Keratinocyte (primary cell): Measurements from ENCODE around the gene MIA. TPM values are rescaled to one million over a fixed set of nuclear protein-coding genes. Genes with fewer than 3 reads are reported as not detected.
"Not testable (repeated sequence)": the region's sequence is repeated elsewhere in the genome, so short reads cannot be mapped to it uniquely, and the experiment has no call there.

Experiments used
- DNase-seq: peaks from one replicate; pipeline ENCODE4 v3.0.0-alpha.2; 2011; ENCODE audit warnings: low read depth, missing footprints, low spot score
- FAIRE-seq: peaks from 2 replicates; lab custom pipeline; 2011; peaks lifted over from hg19 to GRCh38; lab: Jason Lieb, UNC
- H2AFZ ChIP-seq: 2 replicates; pipeline ENCODE4 v1.6.0; 2012; ENCODE audit warnings: low read length, control low read depth, inconsistent platforms; ENCODE audit not compliant: control insufficient read depth
- H3K27ac ChIP-seq: 2 replicates; pipeline ENCODE4 v1.5.1; 2011; ENCODE audit warnings: low read length; ENCODE audit not compliant: control insufficient read depth, insufficient read depth
- H3K27me3 ChIP-seq: 3 replicates; pipeline ENCODE4 v1.6.0; 2011; ENCODE audit warnings: low read length; ENCODE audit not compliant: control insufficient read depth, insufficient read depth; ENCODE audit errors: extremely low read depth
- H3K36me3 ChIP-seq, 2 experiments: 2 replicates in 1 of 2; 3 replicates in 1 of 2; pipeline ENCODE4 v1.5.1; 2011; ENCODE audit warnings: low read length in 2 of 2, mild to moderate bottlenecking in 1 of 2; ENCODE audit not compliant: control insufficient read depth in 2 of 2, insufficient read depth in 2 of 2; ENCODE audit errors: extremely low read depth in 1 of 2
- H3K4me1 ChIP-seq: 3 replicates; pipeline ENCODE4 v1.5.1; 2011; ENCODE audit warnings: low read length; ENCODE audit not compliant: control insufficient read depth, insufficient read depth; ENCODE audit errors: extremely low read depth
- H3K4me2 ChIP-seq: 3 replicates; pipeline ENCODE4 v1.6.0; 2011; ENCODE audit warnings: low read depth, low read length; ENCODE audit not compliant: control insufficient read depth, insufficient read depth; ENCODE audit errors: extremely low read depth
- H3K4me3 ChIP-seq, 3 experiments: fragments of 200-600 bp in 1 of 3; sonication (generic) in 1 of 3; 2 replicates in 2 of 3; 3 replicates in 1 of 3; pipeline ENCODE4 v1.5.1; 2011 to 2016; ENCODE audit warnings: low read length in 3 of 3, mild to moderate bottlenecking in 3 of 3, control low read depth in 2 of 3, inconsistent platforms in 1 of 3, low read depth in 1 of 3, mixed read lengths in 1 of 3, mixed run types in 1 of 3, moderate library complexity in 1 of 3; ENCODE audit not compliant: control insufficient read depth in 2 of 3, insufficient read depth in 2 of 3; ENCODE audit errors: extremely low read depth in 1 of 3
- H3K79me2 ChIP-seq: 2 replicates; pipeline ENCODE4 v1.6.0; 2012; ENCODE audit warnings: low read length; ENCODE audit not compliant: control insufficient read depth, insufficient read depth
- H3K9ac ChIP-seq: 3 replicates; pipeline ENCODE4 v1.6.0; 2011; ENCODE audit warnings: low read length; ENCODE audit not compliant: control insufficient read depth, insufficient read depth; ENCODE audit errors: extremely low read depth
- H3K9me1 ChIP-seq: 3 replicates; pipeline ENCODE4 v1.6.0; 2011; ENCODE audit warnings: low read length; ENCODE audit not compliant: control insufficient read depth, insufficient read depth; ENCODE audit errors: extremely low read depth
- H3K9me3 ChIP-seq: 2 replicates; pipeline ENCODE4 v1.5.1; 2012; ENCODE audit warnings: low read depth, low read length; ENCODE audit not compliant: control insufficient read depth
- H4K20me1 ChIP-seq: 3 replicates; pipeline ENCODE4 v1.6.0; 2011; ENCODE audit warnings: low read length; ENCODE audit not compliant: control insufficient read depth, insufficient read depth; ENCODE audit errors: extremely low read depth
- EZH2 ChIP-seq: IDR thresholded peaks from one replicate; pipeline ENCODE4 v1.6.1; 2012; ENCODE audit warnings: inconsistent platforms, mild to moderate bottlenecking, low read length, moderate library complexity
- dilution Hi-C: fragments of 300-500 bp; cut with MboI; formaldehyde crosslinking; loops from one replicate; pipeline ENCODE4 v1.7.0; 2020; ENCODE audit warnings: low sequenced_read_pairs; ENCODE audit not compliant: extremely low pct_ligation_motif_present
- polyA plus RNA-seq, 5 experiments: library from polyadenylated mRNA; depleted of rRNA in 3 of 5; stranded (reverse) in 3 of 5; stranded (forward) in 1 of 5; unstranded in 1 of 5; fragments of >200 nt; gene quantifications; 1 replicate in 1 of 5; 2 replicates in 3 of 5; 3 replicates in 1 of 5; pipeline versions ENCODE4 v1.2.1 to v1.2.3, GENCODE V29; 2011 to 2012; ENCODE audit warnings: missing spikeins in 2 of 5, low read depth in 1 of 5, low replicate concordance in 1 of 5
- TF ChIP-seq, protein P1 (sequence below), 3 experiments: IDR thresholded peaks in 1 of 3; conservative IDR thresholded peaks in 1 of 3; optimal IDR thresholded peaks in 1 of 3; 2 replicates in 2 of 3; 3 replicates in 1 of 3; pipeline versions ENCODE3 to v1.5.1; 2011; ENCODE audit warnings: low read length in 3 of 3, mild to moderate bottlenecking in 3 of 3, moderate library complexity in 2 of 3, control low read depth in 1 of 3, inconsistent platforms in 1 of 3; ENCODE audit not compliant: insufficient read depth in 2 of 3; ENCODE audit errors: extremely low read depth in 1 of 3

The MIA gene
- polyA plus RNA-seq, 1 donor (not counting 4 experiments of a cell fraction or from before 2014, with no cell fraction given) = 3.4 TPM

- dilution Hi-C loops = no loop called here
- Histone ChIP-seq H3K27me3 (no peaks in the 10 kb centered on the region), H3K79me2 (no peaks in the 10 kb centered on the region), H4K20me1 (no peaks in the 10 kb centered on the region), H3K4me2 (no peak overlapping the region), H3K9ac (no peak overlapping the region), H3K9me1 (no peaks in the 10 kb centered on the region), H3K27ac (no peak overlapping the region), H3K4me3 (no peak overlapping the region), H3K4me1 (no peaks in the 10 kb centered on the region), H3K36me3 (peaks cover 0 to 2% of the 10 kb centered on the region in 2 experiments), H3K9me3 (no peaks in the 10 kb centered on the region), H2AFZ (no peak overlapping the region)
- DNase-seq (no peak), FAIRE-seq (no peak)
- TF ChIP-seq, protein P1, sequence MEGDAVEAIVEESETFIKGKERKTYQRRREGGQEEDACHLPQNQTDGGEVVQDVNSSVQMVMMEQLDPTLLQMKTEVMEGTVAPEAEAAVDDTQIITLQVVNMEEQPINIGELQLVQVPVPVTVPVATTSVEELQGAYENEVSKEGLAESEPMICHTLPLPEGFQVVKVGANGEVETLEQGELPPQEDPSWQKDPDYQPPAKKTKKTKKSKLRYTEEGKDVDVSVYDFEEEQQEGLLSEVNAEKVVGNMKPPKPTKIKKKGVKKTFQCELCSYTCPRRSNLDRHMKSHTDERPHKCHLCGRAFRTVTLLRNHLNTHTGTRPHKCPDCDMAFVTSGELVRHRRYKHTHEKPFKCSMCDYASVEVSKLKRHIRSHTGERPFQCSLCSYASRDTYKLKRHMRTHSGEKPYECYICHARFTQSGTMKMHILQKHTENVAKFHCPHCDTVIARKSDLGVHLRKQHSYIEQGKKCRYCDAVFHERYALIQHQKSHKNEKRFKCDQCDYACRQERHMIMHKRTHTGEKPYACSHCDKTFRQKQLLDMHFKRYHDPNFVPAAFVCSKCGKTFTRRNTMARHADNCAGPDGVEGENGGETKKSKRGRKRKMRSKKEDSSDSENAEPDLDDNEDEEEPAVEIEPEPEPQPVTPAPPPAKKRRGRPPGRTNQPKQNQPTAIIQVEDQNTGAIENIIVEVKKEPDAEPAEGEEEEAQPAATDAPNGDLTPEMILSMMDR (optimal IDR thresholded peaks at IDR 0.05 in 1 of 3, IDR thresholded peaks at IDR 0.05 in 1 of 3, conservative IDR thresholded peaks at IDR 0.05 in 1 of 3; ENCODE audit: extremely low read depth in 1 of 3, insufficient read depth in 2 of 3, low read length in 3 of 3) = no peak
- no peak for TF ChIP-seq EZH2
Observed at GRCh38 chr19:40822161-40822560, 46.8 kb downstream of the MIA start.

GRCh38 chr19:40822704-40823553, 47.6 kb downstream of the MIA start:
- H3K4me3 ChIP-seq, DNase-seq, H3K4me2 ChIP-seq, FAIRE-seq, H2AFZ ChIP-seq, dilution Hi-C loops, H3K4me1 ChIP-seq, H3K36me3 ChIP-seq, H3K9me3 ChIP-seq, H3K9ac ChIP-seq, H3K27ac ChIP-seq, H4K20me1 ChIP-seq, H3K9me1 ChIP-seq, H3K27me3 ChIP-seq, H3K79me2 ChIP-seq: not testable (repeated sequence)

GRCh38 chr19:40824916-40825315, 49.6 kb downstream of the MIA start:
- not testable (repeated sequence) for H4K20me1 ChIP-seq, H3K79me2 ChIP-seq

DNA sequence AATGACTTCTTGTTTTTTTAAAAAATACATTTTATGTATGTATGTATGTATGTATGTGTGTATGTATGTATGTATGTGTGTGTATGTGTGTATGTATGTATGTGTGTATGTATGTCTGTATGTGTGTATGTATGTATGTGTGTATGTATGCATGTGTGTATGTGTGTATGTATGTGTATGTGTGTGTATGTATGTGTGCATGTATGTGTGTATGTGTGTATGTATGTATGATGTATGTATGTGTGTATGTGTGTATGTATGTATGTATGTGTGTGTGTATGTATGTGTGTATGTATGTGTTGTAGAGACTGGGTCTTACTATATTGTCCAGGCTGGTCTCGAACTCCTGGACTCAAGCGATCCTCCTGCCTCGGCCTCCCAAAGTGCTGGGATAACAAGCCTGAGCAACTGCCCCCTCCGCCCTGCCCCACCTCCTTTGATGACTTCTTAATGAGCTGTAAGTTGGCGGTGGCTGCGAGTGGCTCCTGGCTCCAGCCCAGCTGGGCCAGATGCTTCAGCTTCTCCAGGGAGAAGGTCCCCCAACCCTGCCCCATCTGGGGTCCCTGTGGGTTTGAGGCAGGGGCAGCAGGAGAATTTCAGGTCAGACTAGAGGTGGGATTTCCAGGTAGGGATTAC, 50.3 kb downstream of the MIA start:
- H3K4me2 ChIP-seq, H4K20me1 ChIP-seq, H3K9me1 ChIP-seq, H3K9ac ChIP-seq, H2AFZ ChIP-seq, H3K79me2 ChIP-seq, H3K27me3 ChIP-seq, H3K9me3 ChIP-seq, DNase-seq, dilution Hi-C loops, H3K4me1 ChIP-seq, H3K4me3 ChIP-seq, FAIRE-seq, H3K27ac ChIP-seq, H3K36me3 ChIP-seq: not testable (repeated sequence)

More at GRCh38 chr19:40824916-40825315, 49.6 kb downstream of the MIA start:
- H3K27ac ChIP-seq, H3K4me2 ChIP-seq, H3K27me3 ChIP-seq, H2AFZ ChIP-seq, H3K9ac ChIP-seq, H3K9me3 ChIP-seq, FAIRE-seq, H3K4me3 ChIP-seq, H3K36me3 ChIP-seq, DNase-seq, H3K4me1 ChIP-seq, dilution Hi-C loops, H3K9me1 ChIP-seq: not testable (repeated sequence)
